HK-2 (cell line): ENCODE measurements around the gene MAEA.

Source experiments
- DNase-seq: peaks from one replicate; pipeline ENCODE4 v3.0.0-alpha.2; 2018; ENCODE audit not compliant: unreplicated experiment

The MAEA gene

GRCh38 chr4:1353186-1354055 lies 63.7 kb downstream of the MAEA start:
- DNase-seq, result no peak

DNA sequence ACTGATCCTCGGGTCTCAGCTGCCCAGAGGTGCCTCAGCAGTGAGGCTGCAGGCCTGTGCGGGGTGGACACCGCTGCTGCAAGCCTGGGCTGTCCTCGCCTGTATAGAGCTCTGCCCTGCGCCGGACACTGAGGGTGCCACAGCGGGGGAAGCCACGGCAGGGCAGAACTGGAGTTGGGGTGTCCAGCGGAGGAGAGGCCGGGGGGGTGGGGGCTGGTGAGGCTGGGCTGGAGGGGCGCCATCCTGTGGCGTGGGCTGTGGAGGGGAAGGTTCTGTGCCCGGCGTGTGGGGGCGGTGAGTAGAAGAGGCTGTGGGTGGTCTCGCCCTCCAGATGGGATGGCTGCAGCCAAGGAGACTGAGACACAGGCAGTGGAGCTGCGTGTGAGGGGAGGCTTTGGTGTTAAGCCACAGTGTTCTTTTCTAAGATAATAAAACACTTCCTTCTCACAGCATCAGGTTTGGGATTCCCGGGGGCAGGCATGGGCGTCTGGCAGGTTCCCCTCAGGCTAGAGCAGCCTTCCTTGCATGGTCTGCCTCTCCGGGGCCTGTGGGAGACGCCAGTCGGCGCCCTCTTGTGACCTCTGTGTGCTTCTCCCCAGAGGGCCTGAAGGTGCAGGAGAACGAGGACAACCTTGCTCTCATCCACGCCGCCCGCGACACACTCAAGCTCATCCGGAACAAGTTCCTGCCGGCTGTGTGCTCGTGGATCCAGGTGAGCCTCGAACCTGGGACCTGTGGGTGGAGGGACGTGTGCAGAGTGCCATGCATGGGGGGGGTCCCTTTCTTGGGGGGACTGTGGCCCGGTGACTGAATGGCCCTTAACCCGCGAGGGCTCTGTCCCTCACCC lies 64.7 kb downstream of the MAEA start:
- no peak for DNase-seq

DNA sequence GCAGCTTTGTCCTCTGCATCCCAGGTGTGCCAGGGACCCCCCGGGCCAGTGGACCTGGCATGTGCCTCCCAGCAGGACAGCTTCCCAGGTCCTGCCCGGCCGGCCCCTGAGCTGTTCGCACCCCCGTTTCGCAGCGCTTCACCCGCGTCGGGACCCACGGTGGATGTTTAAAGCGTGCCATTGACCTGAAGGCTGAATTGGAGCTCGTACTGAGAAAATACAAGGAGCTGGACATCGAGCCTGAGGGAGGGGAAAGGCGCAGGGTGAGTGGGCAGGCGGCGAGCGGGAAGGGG lies 65.2 kb downstream of the MAEA start:
- no peak for DNase-seq

DNA sequence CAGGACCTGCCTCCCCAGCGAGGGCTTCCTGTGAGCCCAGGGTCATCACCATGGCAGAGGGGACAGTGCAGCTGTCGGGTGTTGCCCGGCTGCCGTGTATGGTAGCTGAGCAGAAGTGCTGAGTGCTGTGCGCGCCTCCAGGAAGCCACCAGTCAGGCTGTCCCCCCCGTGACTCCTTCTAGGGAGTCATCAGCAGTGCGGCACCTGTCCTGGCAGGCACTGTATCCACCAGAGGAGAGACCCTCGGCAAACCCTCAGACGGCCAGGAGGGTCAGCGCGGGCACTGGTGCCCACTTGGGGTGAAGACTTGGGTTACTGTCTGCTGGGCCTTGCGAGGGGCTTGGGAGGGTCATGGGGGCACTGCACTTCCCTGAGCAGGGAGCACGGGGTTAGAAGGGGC lies 65.7 kb downstream of the MAEA start:
- DNase-seq, result no peak

DNA sequence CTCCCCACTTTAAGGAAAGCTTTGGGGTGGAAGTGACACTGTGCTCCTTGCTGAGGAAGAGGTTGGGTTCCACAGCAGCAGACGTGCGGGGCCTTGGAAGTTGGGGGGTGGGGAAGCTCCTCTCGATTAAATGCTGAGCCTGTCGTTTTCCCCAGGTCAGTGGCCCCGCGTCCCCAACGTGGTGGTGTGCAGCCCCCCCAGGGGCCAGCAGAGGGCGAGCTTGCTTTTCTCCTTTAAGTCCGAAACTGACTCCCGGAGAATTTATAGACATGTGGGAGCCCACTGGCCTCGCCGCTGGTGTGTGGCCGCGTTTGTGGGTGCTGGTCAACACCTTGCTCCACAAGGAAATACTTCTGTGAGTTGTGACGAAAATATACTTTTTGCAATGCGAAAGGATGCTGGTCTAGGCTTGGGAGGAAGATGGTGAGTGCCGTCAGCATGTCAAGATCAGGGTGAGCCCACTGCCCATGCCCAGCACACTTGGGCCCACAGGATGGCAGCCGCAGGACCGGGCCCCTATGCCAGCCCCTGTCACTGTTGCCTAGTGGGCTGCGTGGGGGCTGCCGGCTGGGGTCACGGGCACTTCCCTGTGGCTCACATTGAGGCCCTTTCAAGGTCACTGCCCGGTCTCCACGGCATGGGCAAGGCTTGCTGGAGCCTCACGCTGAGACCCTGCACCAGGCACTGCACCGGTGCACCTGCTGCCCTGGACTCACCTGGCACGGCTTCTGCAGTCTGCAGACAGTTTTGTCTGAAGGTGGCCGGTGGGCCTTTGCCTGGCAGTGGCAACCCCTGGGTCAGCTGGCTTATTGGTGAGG lies 66.7 kb downstream of the MAEA start:
- peak; percentile 57 for DNase-seq

GRCh38 chr4:1357356-1358248 lies 67.9 kb downstream of the MAEA start:
- DNase-seq, result no peak

DNA sequence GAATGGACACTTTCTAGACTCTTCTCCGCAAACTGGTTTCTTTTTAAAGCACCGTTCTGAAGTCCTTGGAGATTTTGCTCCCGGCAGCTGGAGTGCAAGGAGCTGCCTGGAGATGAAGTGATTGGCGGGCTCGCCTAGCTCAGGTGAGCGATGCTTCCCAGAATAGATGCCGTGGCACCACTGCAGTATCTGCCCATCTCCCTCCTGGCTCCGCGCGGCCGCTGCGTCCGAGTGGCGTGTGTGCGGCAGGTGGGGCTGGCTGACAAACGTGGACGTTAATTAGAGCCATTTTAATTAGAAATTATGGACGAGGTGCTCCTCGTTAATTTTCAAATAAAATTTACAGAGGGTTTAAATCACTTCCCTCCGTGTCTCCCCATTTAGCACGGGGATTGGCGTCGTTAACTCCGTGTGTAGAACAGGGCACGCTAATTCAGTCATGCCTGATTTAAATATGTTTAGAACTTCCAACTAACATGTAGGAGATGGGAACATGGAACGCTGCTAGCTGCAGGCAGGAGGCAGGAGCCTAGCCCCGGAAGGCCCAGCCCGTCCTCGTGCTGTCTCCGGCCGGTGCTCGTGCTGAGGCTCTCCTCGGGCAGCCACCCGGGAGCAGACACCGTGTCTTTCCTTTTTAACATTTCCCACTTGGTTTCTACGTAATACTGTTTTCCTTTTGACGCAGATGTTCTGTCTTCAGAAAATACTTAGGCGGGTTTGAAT lies 68.9 kb downstream of the MAEA start:
- no peak for DNase-seq

DNA sequence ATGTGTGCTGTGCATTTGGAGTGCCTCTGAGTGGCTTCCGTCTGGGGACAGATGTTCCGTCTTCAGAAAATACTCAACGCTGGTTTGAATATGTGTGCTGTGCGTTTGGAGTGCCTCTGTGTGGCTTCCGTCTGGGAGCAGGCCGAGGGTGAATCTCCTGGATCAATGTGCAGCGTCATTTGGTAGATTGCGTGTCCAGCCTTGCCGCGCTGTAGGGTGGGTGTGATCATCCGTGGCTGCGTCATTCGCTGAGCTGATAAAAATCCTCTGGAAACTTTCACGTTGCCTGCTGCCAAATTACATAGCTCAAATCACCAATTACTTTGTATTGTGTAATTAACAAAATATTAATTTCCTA lies 69.4 kb downstream of the MAEA start:
- DNase-seq, result no peak

DNA sequence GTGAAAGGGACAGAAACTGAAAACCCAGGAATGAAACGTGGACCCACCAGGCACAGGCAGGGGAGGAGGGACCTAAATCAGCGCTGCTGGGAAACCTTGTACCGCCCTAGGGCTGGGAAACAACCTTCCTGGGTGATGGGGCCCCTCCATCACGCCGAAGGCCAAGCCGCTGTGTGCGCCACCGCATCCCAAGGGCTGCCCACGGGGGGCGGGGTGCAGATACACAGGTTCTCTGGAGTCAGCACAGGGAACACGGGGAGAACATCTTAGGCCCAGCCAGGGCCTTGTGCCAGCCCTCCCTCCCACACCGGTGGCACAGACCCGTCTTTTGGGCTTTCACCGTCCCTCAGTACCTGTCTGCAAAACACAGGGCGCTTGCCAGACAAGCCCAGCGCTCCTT lies 70.3 kb downstream of the MAEA start:
- no peak for DNase-seq

DNA sequence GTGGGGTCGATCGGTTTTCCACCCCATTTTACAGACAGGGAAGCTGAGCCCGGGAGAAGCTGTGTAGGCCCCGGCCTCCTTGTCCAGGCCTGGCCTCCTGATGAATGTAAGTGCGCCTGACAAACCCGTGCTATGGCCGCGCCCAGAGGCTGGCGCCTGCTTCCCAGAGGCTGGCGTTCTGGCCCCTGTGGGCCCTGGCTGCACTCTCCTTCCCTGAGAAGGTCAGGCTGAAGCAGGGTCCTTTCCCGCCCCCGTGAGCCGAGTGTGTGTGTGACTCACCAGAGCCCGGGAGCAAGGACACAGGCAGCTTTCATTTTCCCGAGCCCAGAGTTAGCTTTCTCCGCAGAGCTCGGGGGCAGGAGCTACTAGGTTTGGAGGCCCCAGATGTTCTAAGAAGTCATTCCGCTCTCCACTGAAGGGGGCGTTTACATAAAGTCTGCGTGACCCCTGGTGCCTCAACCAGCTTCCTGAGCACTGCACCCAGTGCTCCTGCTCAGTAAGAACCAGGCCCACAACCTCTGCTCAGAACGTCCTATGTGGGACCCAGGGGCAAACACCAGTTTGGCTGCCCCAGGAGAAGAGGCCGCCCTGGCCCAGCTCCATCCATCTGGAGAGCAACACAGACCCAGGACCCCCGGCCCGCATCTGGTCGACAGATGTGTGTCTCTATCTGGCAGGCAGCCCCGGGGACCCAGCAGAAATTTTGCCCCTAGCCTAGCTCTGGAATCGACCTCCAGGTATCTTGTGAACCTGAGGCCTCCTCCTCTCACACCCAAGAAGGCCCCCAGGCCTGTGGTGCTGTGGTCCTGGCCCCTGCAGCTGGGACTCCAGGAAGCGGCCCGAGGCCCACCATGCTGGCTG lies 71.0 kb downstream of the MAEA start:
- DNase-seq, result peak; percentile 33

DNA sequence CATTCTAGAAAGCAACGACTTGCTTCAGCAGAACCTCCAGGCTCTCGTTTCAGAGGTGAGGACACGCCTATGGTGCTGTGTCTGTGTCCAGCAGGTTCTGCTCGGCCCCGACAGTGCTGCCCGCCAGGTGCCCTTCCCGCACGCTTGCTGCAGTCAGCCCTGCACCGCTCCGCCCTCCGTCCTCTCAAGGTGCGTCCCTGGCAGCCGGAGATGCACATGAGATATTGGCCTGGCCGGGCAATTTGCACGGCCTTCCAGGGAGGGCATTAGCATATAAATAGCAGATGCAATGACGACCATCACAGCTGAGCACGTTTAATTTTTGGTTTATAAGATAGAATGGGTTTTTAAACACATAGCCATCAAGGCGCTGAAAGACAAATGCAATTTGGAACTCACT lies 71.7 kb downstream of the MAEA start:
- DNase-seq, result no peak

DNA sequence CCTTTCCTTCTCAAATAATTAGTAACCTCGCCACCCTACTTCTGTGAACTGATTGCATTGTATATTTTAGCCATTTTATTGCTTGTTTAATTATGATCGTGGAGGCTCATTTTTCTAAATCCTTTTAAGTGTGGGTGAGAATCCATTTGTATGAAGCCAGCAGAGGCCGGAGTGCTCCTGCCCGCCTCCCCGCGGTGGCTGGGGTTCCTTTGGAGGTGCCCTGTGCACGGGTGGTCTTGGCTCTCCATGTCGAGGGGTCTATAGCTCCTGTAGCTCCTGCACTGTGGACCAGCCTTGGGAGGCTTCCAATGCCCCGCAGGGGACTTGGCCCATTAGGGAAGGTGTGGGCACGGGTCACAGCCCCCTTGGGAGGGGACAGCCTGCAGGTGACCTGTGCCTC lies 72.4 kb downstream of the MAEA start:
- DNase-seq, result no peak

DNA sequence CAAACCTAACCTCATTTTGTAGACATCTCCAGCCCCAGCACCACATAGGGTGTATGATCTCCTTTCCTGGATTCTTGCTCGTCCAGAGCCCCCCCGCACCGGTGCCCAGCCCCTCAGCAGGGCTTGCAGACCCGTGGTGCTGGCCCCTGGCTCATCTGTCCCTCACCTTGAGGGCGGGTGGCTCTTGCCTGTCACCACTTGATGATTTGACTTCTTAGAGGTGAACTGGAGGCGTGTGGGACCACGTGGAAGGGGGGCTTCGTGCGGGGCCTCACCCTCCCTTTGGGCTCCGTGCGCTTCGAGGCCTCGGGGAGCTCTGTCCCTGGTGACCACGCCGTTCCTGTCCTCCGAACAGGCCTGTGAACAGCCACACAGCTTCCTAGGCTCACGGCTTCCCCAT lies 72.8 kb downstream of the MAEA start:
- no peak for DNase-seq

- no peak for DNase-seq
These were observed 73.8 kb downstream of the MAEA start for GRCh38 chr4:1363513-1363912.

DNA sequence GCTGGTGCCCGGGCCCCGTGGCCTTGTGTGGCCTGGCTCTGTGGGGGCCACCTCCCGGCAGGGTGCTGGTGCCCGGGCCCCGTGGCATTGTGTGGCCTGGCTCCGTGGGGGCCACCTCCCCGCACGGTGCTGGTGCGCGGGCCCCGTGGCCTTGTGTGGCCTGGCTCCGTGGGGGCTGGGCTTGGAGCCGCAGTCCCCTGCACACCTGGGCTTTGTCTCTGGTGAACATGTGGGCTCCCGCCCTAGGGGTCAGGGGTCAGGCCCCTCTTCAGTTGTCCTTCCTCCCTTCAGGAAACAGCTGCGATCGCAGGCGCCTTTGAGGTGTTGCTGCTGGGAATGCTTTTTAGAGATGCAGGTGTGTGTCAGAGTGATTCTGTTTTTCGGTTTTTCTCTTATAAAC lies 74.5 kb downstream of the MAEA start:
- no peak for DNase-seq

DNA sequence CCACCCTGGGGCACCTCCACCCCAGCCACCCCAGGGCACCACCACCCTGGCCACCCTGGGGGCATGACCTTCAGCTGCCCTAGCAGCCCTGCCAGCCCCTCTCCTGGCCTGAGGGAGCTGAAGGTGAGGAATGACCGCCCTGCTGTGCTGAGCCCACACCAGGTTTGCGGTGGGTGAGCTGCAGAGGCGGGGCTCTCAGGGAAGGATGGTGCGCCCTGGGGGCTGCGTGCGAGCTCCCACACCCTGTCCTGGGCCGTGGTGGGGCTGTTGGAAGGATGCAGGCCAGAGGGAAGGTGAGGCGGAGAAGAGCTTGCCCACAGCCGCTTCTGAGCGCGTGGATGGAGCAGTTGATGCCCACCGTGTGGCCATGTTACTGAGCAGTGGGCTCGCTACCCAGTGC lies 75.1 kb downstream of the MAEA start:
- no peak for DNase-seq

GRCh38 chr4:1365271-1366178 lies 75.8 kb downstream of the MAEA start:
- DNase-seq, result no peak

- no peak for DNase-seq
These were observed 76.9 kb downstream of the MAEA start for GRCh38 chr4:1366371-1367229.
